HG02938 (cell line): Measurements from ENCODE around the gene SEMA6D.

Experiments
- ATAC-seq: cut with Tn5 transposase; IDR thresholded peaks from one replicate; pipeline ENCODE4 v1.9.1; 2021; ENCODE audit warnings: mild to moderate bottlenecking, moderate library complexity; ENCODE audit not compliant: unreplicated experiment

The SEMA6D gene

DNA sequence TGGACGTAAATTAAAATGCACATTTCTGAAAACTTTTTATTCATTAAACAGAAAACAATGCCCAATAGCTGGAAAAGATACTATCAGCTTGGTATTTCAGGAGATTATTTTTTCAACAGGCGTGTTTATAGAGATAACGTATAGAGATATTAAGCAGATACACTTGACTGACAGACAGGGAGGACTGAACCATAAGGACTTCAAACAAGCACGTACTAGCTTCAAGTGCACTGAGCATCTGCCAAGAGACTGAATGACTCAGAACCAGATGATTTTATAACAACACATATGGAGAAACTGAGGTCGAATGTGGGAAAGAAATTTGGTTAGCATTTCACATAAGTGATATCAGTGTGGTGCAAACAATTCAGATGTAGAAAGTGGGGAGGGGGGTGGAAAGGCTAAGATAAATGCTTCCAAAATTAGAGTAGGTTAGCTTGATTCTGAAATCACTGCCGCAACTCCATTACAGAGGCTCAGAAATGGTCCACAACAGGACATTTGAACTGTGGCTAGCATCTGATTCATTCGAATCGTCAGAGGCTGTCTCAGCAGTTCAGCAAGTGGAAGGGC, 103.5 kb downstream of the SEMA6D start:
- no peak for ATAC-seq

DNA sequence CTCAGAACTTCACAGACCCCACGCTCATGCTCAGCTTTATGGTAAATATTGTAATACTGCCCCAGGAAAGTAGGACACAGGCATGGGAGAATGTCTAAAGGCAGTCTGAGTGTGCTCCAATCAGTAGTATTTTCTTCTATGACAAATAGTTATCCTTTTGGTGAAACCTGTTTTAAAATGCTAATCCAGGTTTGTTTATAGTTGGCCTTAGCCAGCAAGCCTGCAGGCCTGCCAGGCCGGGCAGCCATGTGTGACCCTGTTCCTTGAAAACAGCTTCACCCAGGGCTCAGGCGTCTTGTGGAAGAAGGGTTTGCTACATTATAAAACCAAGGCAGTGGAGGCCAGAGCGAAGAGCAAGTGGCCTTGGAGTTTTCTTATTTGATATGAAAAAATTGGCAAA, 104.7 kb downstream of the SEMA6D start:
- no peak for ATAC-seq
